ENCODE measurements around the gene LAMB4. TPM values are rescaled to one million over a fixed set of nuclear protein-coding genes. Genes with fewer than 3 reads are reported as not detected.

The LAMB4 gene
- total RNA-seq, 4 donors from 2014 or later: 2.0 to 28.2 (median 8.8) TPM

GRCh38 chr7:108027239-108027638 is 102.9 kb downstream of the LAMB4 start:
- TF ChIP-seq, protein P1, sequence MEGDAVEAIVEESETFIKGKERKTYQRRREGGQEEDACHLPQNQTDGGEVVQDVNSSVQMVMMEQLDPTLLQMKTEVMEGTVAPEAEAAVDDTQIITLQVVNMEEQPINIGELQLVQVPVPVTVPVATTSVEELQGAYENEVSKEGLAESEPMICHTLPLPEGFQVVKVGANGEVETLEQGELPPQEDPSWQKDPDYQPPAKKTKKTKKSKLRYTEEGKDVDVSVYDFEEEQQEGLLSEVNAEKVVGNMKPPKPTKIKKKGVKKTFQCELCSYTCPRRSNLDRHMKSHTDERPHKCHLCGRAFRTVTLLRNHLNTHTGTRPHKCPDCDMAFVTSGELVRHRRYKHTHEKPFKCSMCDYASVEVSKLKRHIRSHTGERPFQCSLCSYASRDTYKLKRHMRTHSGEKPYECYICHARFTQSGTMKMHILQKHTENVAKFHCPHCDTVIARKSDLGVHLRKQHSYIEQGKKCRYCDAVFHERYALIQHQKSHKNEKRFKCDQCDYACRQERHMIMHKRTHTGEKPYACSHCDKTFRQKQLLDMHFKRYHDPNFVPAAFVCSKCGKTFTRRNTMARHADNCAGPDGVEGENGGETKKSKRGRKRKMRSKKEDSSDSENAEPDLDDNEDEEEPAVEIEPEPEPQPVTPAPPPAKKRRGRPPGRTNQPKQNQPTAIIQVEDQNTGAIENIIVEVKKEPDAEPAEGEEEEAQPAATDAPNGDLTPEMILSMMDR (IDR thresholded peaks at IDR 0.05): no peak
- no peak for TF ChIP-seq POLR2A (IDR thresholded peaks at IDR 0.05)
- peaks cover 0 to 6% (median 4%) of the 10 kb centered on the region in 3 donors for H3K4me1 ChIP-seq
- no peak for DNase-seq
- H3K36me3 ChIP-seq: no peaks in the 10 kb centered on the region
- 65 to 80% methylated on average over 1 of the region's 1 CpG for WGBS, 2 donors
- no peaks in the 10 kb centered on the region for H3K27me3 ChIP-seq
- H3K4me3 ChIP-seq: no peak overlapping the region
- no peaks in the 10 kb centered on the region for H3K9me3 ChIP-seq
- no peak overlapping the region for H3K27ac ChIP-seq
- intact Hi-C loops (cut with DNase I): no loop called here

- no peaks in the 10 kb centered on the region for H3K9me3 ChIP-seq
- no peaks in the 10 kb centered on the region for H3K27me3 ChIP-seq
- peaks cover 0 to 6% (median 4%) of the 10 kb centered on the region in 3 donors for H3K4me1 ChIP-seq
- H3K4me3 ChIP-seq: no peak overlapping the region
- no peaks in the 10 kb centered on the region for H3K36me3 ChIP-seq
- WGBS, 2 donors: 76 to 90% methylated on average over 3 of the region's 3 CpGs
- no peak for DNase-seq
- H3K27ac ChIP-seq: peak overlapping the region in 1 of 4 donors; percentile 40
- TF ChIP-seq, protein P1 (IDR thresholded peaks at IDR 0.05): no peak
- TF ChIP-seq POLR2A (IDR thresholded peaks at IDR 0.05): no peak
- intact Hi-C loops (cut with DNase I): no loop called here
Measured at GRCh38 chr7:108026647-108027046, 103.5 kb downstream of the LAMB4 start.

DNA sequence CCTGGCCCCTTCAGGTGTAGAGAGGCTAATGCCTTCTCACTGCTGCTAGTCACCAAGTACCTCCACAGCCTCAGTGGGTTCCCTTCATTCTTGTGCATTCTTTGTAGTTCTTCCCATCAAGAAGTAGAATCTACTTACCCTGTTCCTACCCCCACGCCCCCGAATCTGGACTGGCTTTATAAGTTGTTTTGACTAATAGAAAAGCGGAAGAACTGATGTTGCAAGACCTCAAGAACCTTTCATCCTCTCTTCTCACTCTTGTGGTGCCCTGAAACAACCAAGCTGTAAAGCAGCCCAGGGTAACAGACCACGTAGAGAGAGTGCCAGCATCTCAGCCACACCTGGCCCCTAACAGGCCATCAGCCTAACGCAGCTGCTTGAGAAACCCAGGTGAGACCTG is 104.0 kb downstream of the LAMB4 start:
- 81 to 88% methylated on average over 5 of the region's 5 CpGs for WGBS, 2 donors
- intact Hi-C loops (cut with DNase I): no loop called here
- Histone ChIP-seq H3K9me3 (no peaks in the 10 kb centered on the region), H3K36me3 (no peaks in the 10 kb centered on the region), H3K27me3 (no peaks in the 10 kb centered on the region), H3K4me1 (peaks cover 0 to 6% (median 4%) of the 10 kb centered on the region in 3 donors), H3K27ac (peak overlapping the region in 1 of 4 donors; percentile 40), H3K4me3 (no peak overlapping the region)
- TF ChIP-seq, protein P1 (IDR thresholded peaks at IDR 0.05): no peak
- no peak for TF ChIP-seq POLR2A (IDR thresholded peaks at IDR 0.05)
- no peak for DNase-seq

- Histone ChIP-seq H3K27ac (no peak overlapping the region), H3K27me3 (no peaks in the 10 kb centered on the region), H3K4me3 (no peak overlapping the region), H3K4me1 (peaks cover 0 to 6% (median 4%) of the 10 kb centered on the region in 3 donors), H3K9me3 (no peaks in the 10 kb centered on the region), H3K36me3 (no peaks in the 10 kb centered on the region)
- TF ChIP-seq, protein P1 (IDR thresholded peaks at IDR 0.05): no peak
- no peak for TF ChIP-seq POLR2A (IDR thresholded peaks at IDR 0.05)
- 86% methylated on average over 6 of the region's 6 CpGs for WGBS, 2 donors
- DNase-seq: no peak
- intact Hi-C loops (cut with DNase I): no loop called here
Measured at GRCh38 chr7:108024538-108024937, 105.6 kb downstream of the LAMB4 start.

DNA sequence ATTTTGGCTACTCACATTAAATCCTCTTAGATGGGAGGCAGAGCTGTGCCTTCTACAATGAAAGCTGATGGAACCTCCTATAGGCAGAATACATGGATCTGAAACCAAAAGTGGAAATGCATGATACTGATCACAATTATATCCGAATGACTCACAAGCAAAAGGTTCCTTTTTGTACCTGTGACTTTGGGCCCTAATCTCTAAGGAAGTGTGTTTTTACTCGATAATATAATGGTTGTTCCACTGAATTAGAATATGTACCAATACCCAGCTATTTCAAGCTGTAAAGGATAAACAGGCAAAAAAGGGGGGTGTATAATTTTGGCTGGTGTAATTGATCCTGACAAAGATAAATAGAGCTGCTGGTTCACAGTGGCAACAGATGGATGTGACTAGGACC is 109.6 kb downstream of the LAMB4 start:
- 50 to 54% methylated on average over 2 of the region's 2 CpGs for WGBS, 2 donors
- TF ChIP-seq, protein P1 (IDR thresholded peaks at IDR 0.05): no peak
- no peak for TF ChIP-seq POLR2A (IDR thresholded peaks at IDR 0.05)
- Histone ChIP-seq H3K36me3 (no peaks in the 10 kb centered on the region), H3K27ac (no peak overlapping the region), H3K4me3 (no peak overlapping the region), H3K9me3 (no peaks in the 10 kb centered on the region), H3K27me3 (no peaks in the 10 kb centered on the region), H3K4me1 (peaks cover 0 to 20% (median 9%) of the 10 kb centered on the region in 3 donors)
- no peak for DNase-seq
- intact Hi-C loops (cut with DNase I): no loop called here
